Activated T-cell treated with anti-CD3 and anti-CD28 coated beads, Interleukin-2, amount 50 U/mL, for 4 hours (primary cell): ENCODE results near the gene CPLX1. TPM values are rescaled to one million over a fixed set of nuclear protein-coding genes. Genes with fewer than 3 reads are reported as not detected.
"Not testable (repeated sequence)": the region's sequence is repeated elsewhere in the genome, so short reads cannot be mapped to it uniquely, and the experiment has no call there.

ENCODE experiments used
- ATAC-seq, 2 donors: fragments of 200-7000 bp; cut with Tn5 transposase; one replicate each; pipeline ENCODE4 v1.10.0; 2021
- DNase-seq: peaks from one replicate; pipeline ENCODE4 v3.0.0-alpha.2; 2020
- H3K27me3 Mint-ChIP-seq: one replicate; pipeline ENCODE4 v1.8.0; 2021; ENCODE audit warnings: low read depth, mixed read lengths
- H3K36me3 Mint-ChIP-seq: one replicate; pipeline ENCODE4 v1.8.0; 2022; ENCODE audit warnings: mixed read lengths; ENCODE audit not compliant: insufficient read depth
- H3K4me1 Mint-ChIP-seq: one replicate; pipeline ENCODE4 v1.8.0; 2021; ENCODE audit warnings: low read depth, mixed read lengths
- H3K4me3 Mint-ChIP-seq: one replicate; pipeline ENCODE4 v1.8.0; 2021; ENCODE audit warnings: mild to moderate bottlenecking, moderate library complexity, mixed read lengths
- H3K9me3 Mint-ChIP-seq: one replicate; pipeline ENCODE4 v1.8.0; 2021; ENCODE audit warnings: mixed read lengths
- total RNA-seq, 3 donors: library from RNA; stranded (reverse); gene quantifications; one replicate each; pipeline ENCODE4 v1.2.1, GENCODE V29; 2021

CPLX1 gene
- total RNA-seq, 3 donors from 2014 or later: 0.50 to 1.0 (median 0.58) TPM

- not testable (repeated sequence) for H3K4me1 Mint-ChIP-seq, ATAC-seq
Observed at GRCh38 chr4:806979-807378, 18.9 kb downstream of the CPLX1 start.

GRCh38 chr4:804804-805203 is 21.1 kb downstream of the CPLX1 start:
- Mint-ChIP-seq H3K4me3 (no peak overlapping the region), H3K36me3 (no peaks in the 10 kb centered on the region), H3K27me3 (peaks cover 18% of the 10 kb centered on the region), H3K4me1 (peaks cover 3% of the 10 kb centered on the region), H3K9me3 (peaks cover 3% of the 10 kb centered on the region)
- DNase-seq: no peak
- no peak for ATAC-seq

More at GRCh38 chr4:806979-807378, 18.9 kb downstream of the CPLX1 start:
- peaks cover 20% of the 10 kb centered on the region for H3K27me3 Mint-ChIP-seq
- H3K36me3 Mint-ChIP-seq, H3K9me3 Mint-ChIP-seq, DNase-seq, H3K4me3 Mint-ChIP-seq: not testable (repeated sequence)

DNA sequence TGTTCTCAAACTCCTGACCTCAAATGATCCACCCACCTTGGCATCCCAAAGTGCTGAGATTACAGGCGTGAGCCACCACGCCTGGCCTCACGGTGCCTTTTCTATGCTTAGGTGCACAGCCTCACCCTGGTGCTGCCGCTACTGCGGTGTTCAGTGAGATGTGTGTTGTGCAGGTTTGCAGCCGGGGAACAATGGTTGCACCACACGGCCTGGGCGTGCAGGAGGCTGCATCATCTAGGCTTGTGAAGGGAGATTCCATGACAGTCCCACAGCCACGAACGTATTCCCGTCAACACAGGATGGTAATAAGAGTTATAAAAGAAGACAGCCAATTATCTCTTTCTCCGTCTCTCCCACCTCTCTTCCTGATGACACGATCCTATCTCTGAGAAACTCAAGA is 22.0 kb downstream of the CPLX1 start:
- Mint-ChIP-seq H3K4me3 (no peak overlapping the region), H3K9me3 (peaks cover 3% of the 10 kb centered on the region), H3K4me1 (peaks cover 10% of the 10 kb centered on the region), H3K36me3 (no peaks in the 10 kb centered on the region), H3K27me3 (peaks cover 18% of the 10 kb centered on the region)
- ATAC-seq (no peak), DNase-seq (no peak)

- Mint-ChIP-seq H3K36me3 (no peaks in the 10 kb centered on the region), H3K4me1 (peaks cover 15% of the 10 kb centered on the region), H3K4me3 (no peak overlapping the region), H3K9me3 (peaks cover 3% of the 10 kb centered on the region), H3K27me3 (peaks cover 19% of the 10 kb centered on the region)
- no peak for ATAC-seq
- DNase-seq: no peak
Observed at GRCh38 chr4:801436-802124, 24.3 kb downstream of the CPLX1 start.

- Mint-ChIP-seq H3K27me3 (peaks cover 38% of the 10 kb centered on the region), H3K4me1 (peaks cover 35% of the 10 kb centered on the region), H3K36me3 (no peaks in the 10 kb centered on the region), H3K9me3 (no peaks in the 10 kb centered on the region), H3K4me3 (no peak overlapping the region)
- ATAC-seq (no peak), DNase-seq (no peak)
Observed at GRCh38 chr4:797066-797465, 28.9 kb downstream of the CPLX1 start.

GRCh38 chr4:796206-796605 is 29.7 kb downstream of the CPLX1 start:
- Mint-ChIP-seq H3K4me3 (no peak overlapping the region), H3K36me3 (no peaks in the 10 kb centered on the region), H3K4me1 (peaks cover 35% of the 10 kb centered on the region), H3K9me3 (no peaks in the 10 kb centered on the region), H3K27me3 (peaks cover 38% of the 10 kb centered on the region)
- ATAC-seq: no peak
- no peak for DNase-seq

DNA sequence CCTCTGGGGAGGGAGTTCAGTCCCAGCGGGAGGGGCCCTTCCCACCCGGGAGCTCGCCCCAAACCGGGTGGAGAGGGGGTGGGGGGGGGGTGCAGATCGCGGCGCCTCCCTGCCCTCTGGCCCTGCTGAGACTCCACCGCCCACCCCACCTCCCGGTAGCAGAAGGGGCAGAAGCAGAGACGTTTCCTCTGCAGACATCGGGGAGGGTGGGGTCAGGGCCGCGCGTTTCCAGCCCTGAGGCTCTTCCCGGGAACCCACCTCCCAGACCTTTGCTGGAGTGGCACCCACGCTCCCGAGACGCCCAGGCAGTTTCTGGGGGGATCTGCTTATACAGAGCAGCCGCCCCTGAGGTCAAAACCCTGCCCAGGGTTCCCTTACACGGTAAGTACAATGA is 30.2 kb downstream of the CPLX1 start:
- Mint-ChIP-seq H3K4me1 (peaks cover 35% of the 10 kb centered on the region), H3K27me3 (peaks cover 40% of the 10 kb centered on the region), H3K36me3 (no peaks in the 10 kb centered on the region), H3K9me3 (no peaks in the 10 kb centered on the region), H3K4me3 (no peak overlapping the region)
- ATAC-seq (no peak), DNase-seq (no peak)

DNA sequence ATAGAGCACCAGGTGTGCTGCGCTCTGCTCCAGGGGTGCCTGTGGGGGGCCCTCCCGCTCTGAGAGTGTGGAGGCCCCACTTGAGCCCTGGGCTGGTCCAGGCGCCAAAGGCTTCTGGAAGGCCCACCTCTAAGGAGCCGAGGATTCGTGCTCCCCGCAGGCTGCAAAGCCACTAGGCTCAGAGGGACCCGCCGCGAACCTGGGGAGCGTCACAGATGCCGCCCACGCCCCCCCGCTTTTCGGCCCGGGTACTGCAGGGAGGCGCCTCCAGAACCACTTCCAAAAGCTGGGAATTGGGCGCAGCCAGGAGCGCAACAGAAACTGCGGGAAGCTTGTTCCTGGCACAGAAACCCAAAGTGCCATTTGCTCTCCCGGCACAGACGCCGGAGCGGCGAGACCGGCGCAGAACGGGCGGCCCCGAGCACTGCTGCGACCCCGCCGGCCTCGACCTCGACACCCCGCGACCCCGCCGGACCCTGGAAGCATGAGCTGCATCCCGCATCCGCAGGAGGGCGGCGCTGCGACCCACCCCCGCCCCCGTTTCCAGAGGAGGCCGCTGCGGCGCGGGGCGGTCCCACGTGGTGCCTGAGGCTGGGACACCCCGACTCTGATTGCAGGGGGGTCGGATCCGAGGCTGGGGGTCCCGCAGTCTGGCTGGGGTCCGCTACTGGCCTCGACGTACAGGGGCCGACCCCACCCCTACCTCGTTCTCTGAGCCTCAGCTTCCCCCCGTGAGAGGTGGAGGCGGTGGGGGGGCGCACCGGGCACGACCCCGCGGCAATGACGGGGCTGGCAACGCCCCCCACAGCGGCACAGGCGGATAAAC is 30.8 kb downstream of the CPLX1 start:
- no peaks in the 10 kb centered on the region for H3K9me3 Mint-ChIP-seq
- no peak for ATAC-seq
- peaks cover 35% of the 10 kb centered on the region for H3K4me1 Mint-ChIP-seq
- H3K4me3 Mint-ChIP-seq: peak overlapping the region; percentile 43
- peaks cover 44% of the 10 kb centered on the region for H3K27me3 Mint-ChIP-seq
- no peak for DNase-seq
- H3K36me3 Mint-ChIP-seq: no peaks in the 10 kb centered on the region

- no peak for ATAC-seq
- H3K4me3 Mint-ChIP-seq: no peak overlapping the region
- H3K27me3 Mint-ChIP-seq: peaks cover 44% of the 10 kb centered on the region
- H3K9me3 Mint-ChIP-seq: no peaks in the 10 kb centered on the region
- H3K36me3 Mint-ChIP-seq: no peaks in the 10 kb centered on the region
- peaks cover 27% of the 10 kb centered on the region for H3K4me1 Mint-ChIP-seq
- no peak for DNase-seq
Observed at GRCh38 chr4:793941-794621, 31.8 kb downstream of the CPLX1 start.

GRCh38 chr4:793093-793861 is 32.7 kb downstream of the CPLX1 start:
- DNase-seq (no peak), ATAC-seq (peak; percentile 29 to 52)
- H3K27me3 Mint-ChIP-seq: peaks cover 44% of the 10 kb centered on the region
- H3K9me3 Mint-ChIP-seq: no peaks in the 10 kb centered on the region
- peaks cover 21% of the 10 kb centered on the region for H3K4me1 Mint-ChIP-seq
- H3K4me3 Mint-ChIP-seq: peak overlapping the region; percentile 46
- H3K36me3 Mint-ChIP-seq: no peaks in the 10 kb centered on the region

- peaks cover 44% of the 10 kb centered on the region for H3K27me3 Mint-ChIP-seq
- H3K36me3 Mint-ChIP-seq: no peaks in the 10 kb centered on the region
- H3K4me1 Mint-ChIP-seq: peaks cover 20% of the 10 kb centered on the region
- no peak for DNase-seq
- ATAC-seq: peak; percentile 48 to 52
- H3K9me3 Mint-ChIP-seq: no peaks in the 10 kb centered on the region
- peak overlapping the region; percentile 46 for H3K4me3 Mint-ChIP-seq
Observed at GRCh38 chr4:792626-793092, 33.3 kb downstream of the CPLX1 start.

- peak; percentile 30 for DNase-seq
Observed at GRCh38 chr4:791898-792625, 33.9 kb downstream of the CPLX1 start.

GRCh38 chr4:791252-791897 is 34.6 kb downstream of the CPLX1 start:
- H3K27me3 Mint-ChIP-seq: peaks cover 45% of the 10 kb centered on the region

More at GRCh38 chr4:791898-792625, 33.9 kb downstream of the CPLX1 start:
- Mint-ChIP-seq H3K4me3 (peak overlapping the region; percentile 46), H3K9me3 (no peaks in the 10 kb centered on the region), H3K36me3 (no peaks in the 10 kb centered on the region), H3K4me1 (peaks cover 23% of the 10 kb centered on the region), H3K27me3 (peaks cover 47% of the 10 kb centered on the region)
- peak; percentile 58 to 67 for ATAC-seq

More at GRCh38 chr4:791252-791897, 34.6 kb downstream of the CPLX1 start:
- DNase-seq (no peak), ATAC-seq (no peak)
- Mint-ChIP-seq H3K4me3 (no peak overlapping the region), H3K36me3 (no peaks in the 10 kb centered on the region), H3K4me1 (peaks cover 23% of the 10 kb centered on the region), H3K9me3 (no peaks in the 10 kb centered on the region)
